SU-DHL-6 (cell line): Measurements from ENCODE around the gene GRIN2A.

ENCODE experiments used
- CTCF ChIP-seq: fragments of 200-600 bp; sonication (generic); IDR thresholded peaks from one replicate; pipeline ENCODE4 v1.5.1; 2017; ENCODE audit warnings: antibody characterized with exemption, mild to moderate bottlenecking, low read length, moderate library complexity; ENCODE audit not compliant: insufficient read depth, poor library complexity, severe bottlenecking
- EZH2phosphoT487 ChIP-seq: fragments of 200-600 bp; sonication (generic), shearing (Covaris generic); conservative IDR thresholded peaks from 2 replicates; pipeline ENCODE4 v1.6.1; 2018; ENCODE audit warnings: mild to moderate bottlenecking, antibody characterized with exemption, low read length, moderate library complexity, mixed read lengths

GRCh38 chr16:9805109-9805508 lies 377.1 kb downstream of the GRIN2A start:
- no peak for TF ChIP-seq CTCF
- no peak for TF ChIP-seq EZH2phosphoT487
